GM12878 (cell line): ENCODE results near the gene DGAT2. TPM values are rescaled to one million over a fixed set of nuclear protein-coding genes. Genes with fewer than 3 reads are reported as not detected.

Experiments
- ATAC-seq: fragments of 200-7000 bp; cut with Tn5 transposase; 3 replicates; pipeline ENCODE4 v1.9.1; 2020; ENCODE audit warnings: mild to moderate bottlenecking, moderate library complexity
- BruUV-seq: library from RNA; stranded (reverse); fragments of 400-500 nt; replicated peaks from 2 replicates; lab custom pipeline; 2021; lab: Mats Ljungman, UMichigan
- CTCF ChIA-PET: fragments of 300-600 bp; sonication (Branson Sonifier 250); formaldehyde crosslinking; extraction: SDS; loops from one replicate; lab custom pipeline; 2021; ENCODE audit warnings: inconsistent platforms; lab: Yijun Ruan, JAX
- POLR2A ChIA-PET: fragments of 350-600 bp; formaldehyde crosslinking; extraction: SDS; loops from one replicate; lab custom pipeline; 2021; ENCODE audit warnings: inconsistent platforms; lab: Charles Lee
- RAD21 ChIA-PET: fragments of 300-600 bp; sonication (Branson Sonifier 250); formaldehyde crosslinking; loops from one replicate; lab custom pipeline; 2023; ENCODE audit warnings: antibody characterized with exemption; ENCODE audit not compliant: unreplicated experiment; lab: Charles Lee
- SMC1A ChIA-PET: fragments of 300-600 bp; sonication (Branson Sonifier 250); formaldehyde crosslinking; loops from one replicate; lab custom pipeline; 2023; ENCODE audit not compliant: unreplicated experiment, uncharacterized antibody; lab: Charles Lee
- DNase-seq: peaks from one replicate; pipeline ENCODE4 v3.0.0-alpha.2; 2011; ENCODE audit warnings: low read depth, low spot score
- FAIRE-seq: peaks from 3 replicates; lab custom pipeline; 2011; peaks lifted over from hg19 to GRCh38; lab: Jason Lieb, UNC
- H2AFZ ChIP-seq: 2 replicates; pipeline ENCODE4 v1.6.0; 2011; ENCODE audit warnings: low read depth, low read length, control low read depth; ENCODE audit not compliant: control insufficient read depth
- H3K27ac ChIP-seq: 2 replicates; pipeline ENCODE4 v1.5.1; 2011; ENCODE audit warnings: control low read depth; ENCODE audit not compliant: control insufficient read depth, insufficient read depth
- H3K27me3 ChIP-seq, 2 experiments: replicated peaks in 1 of 2; 2 replicates each; pipeline versions ENCODE4 v1.6.0 to v1.6.1; 2011; ENCODE audit warnings: low read length in 1 of 2; ENCODE audit not compliant: control insufficient read depth in 2 of 2, insufficient read depth in 2 of 2
- H3K36me3 ChIP-seq, 2 experiments: 2 replicates each; pipeline ENCODE4 v1.5.1; 2011; ENCODE audit warnings: low read length in 1 of 2; ENCODE audit not compliant: control insufficient read depth in 2 of 2, insufficient read depth in 2 of 2
- H3K4me1 ChIP-seq: 2 replicates; pipeline ENCODE4 v1.6.1; 2011; ENCODE audit warnings: mild to moderate bottlenecking, low read length, moderate library complexity, mixed read lengths; ENCODE audit not compliant: control insufficient read depth, insufficient read depth
- H3K4me2 ChIP-seq: 2 replicates; pipeline ENCODE4 v1.6.0; 2011; ENCODE audit warnings: control low read depth; ENCODE audit not compliant: control insufficient read depth, insufficient read depth
- H3K4me3 ChIP-seq: fragments of 200-600 bp; sonication (generic); 2 replicates; pipeline ENCODE4 v1.5.1; 2016
- H3K79me2 ChIP-seq: 2 replicates; pipeline ENCODE4 v1.6.0; 2011; ENCODE audit warnings: low read length; ENCODE audit not compliant: control insufficient read depth, insufficient read depth
- H3K9ac ChIP-seq: 2 replicates; pipeline ENCODE4 v1.8.0; 2011; ENCODE audit warnings: low read length, control low read depth, mixed read lengths; ENCODE audit not compliant: control insufficient read depth, insufficient read depth
- H3K9me3 ChIP-seq: replicated peaks from 3 replicates; pipeline ENCODE4 v1.5.1; 2011; ENCODE audit warnings: mild to moderate bottlenecking, low read length; ENCODE audit not compliant: control insufficient read depth, insufficient read depth
- H4K20me1 ChIP-seq: 2 replicates; pipeline ENCODE4 v1.6.0; 2011; ENCODE audit not compliant: control insufficient read depth, insufficient read depth
- CBX5 ChIP-seq: sonication (generic); IDR thresholded peaks from 2 replicates; pipeline ENCODE4 v1.6.1; 2016; ENCODE audit warnings: low read depth, moderate library complexity, mild to moderate bottlenecking, inconsistent platforms
- CHD2 ChIP-seq: IDR thresholded peaks from 2 replicates; pipeline ENCODE4 v1.6.1; 2011; ENCODE audit warnings: low read depth, low read length, improper control_type of control experiment, borderline replicate concordance
- E2F8 ChIP-seq: fragments of 450-650 bp; IDR thresholded peaks from 2 replicates; pipeline ENCODE4 v1.6.1; 2018; ENCODE audit warnings: mild to moderate bottlenecking, low read depth, moderate library complexity; ENCODE audit not compliant: partially characterized antibody
- FOS ChIP-seq: IDR thresholded peaks from 3 replicates; pipeline ENCODE4 v1.6.1; 2011; ENCODE audit warnings: borderline replicate concordance; ENCODE audit not compliant: insufficient read length; ENCODE audit errors: extremely low read depth
- FOXM1 ChIP-seq: IDR thresholded peaks from 2 replicates; pipeline ENCODE4 v1.6.1; 2012; ENCODE audit warnings: low read depth, mild to moderate bottlenecking, inconsistent platforms, low read length, moderate library complexity
- IKZF2 ChIP-seq, 2 experiments: fragments of 450-650 bp; IDR thresholded peaks; 2 replicates each; pipeline ENCODE4 v1.6.1; 2017; ENCODE audit warnings: mild to moderate bottlenecking in 2 of 2, moderate library complexity in 2 of 2
- MXI1 ChIP-seq: fragments of 150-350 bp; IDR thresholded peaks from 2 replicates; pipeline ENCODE4 v1.6.1; 2011; ENCODE audit warnings: low read depth, mild to moderate bottlenecking, inconsistent platforms, low read length, improper control_type of control experiment
- PAX5 ChIP-seq: IDR thresholded peaks from 2 replicates; pipeline ENCODE4 v1.6.1; 2011; ENCODE audit warnings: low read depth, low read length, borderline replicate concordance
- POLR2AphosphoS2 ChIP-seq: IDR thresholded peaks from 2 replicates; pipeline ENCODE4 v1.6.1; 2011; ENCODE audit warnings: low read depth, mild to moderate bottlenecking, low read length, improper control_type of control experiment, moderate library complexity
- POLR2AphosphoS5 ChIP-seq: IDR thresholded peaks from 2 replicates; pipeline ENCODE4 v1.6.1; 2011; ENCODE audit warnings: mild to moderate bottlenecking, low read length, inconsistent platforms
- SMAD1 ChIP-seq: fragments of 450-650 bp; IDR thresholded peaks from 2 replicates; pipeline ENCODE4 v1.6.1; 2018; ENCODE audit warnings: mild to moderate bottlenecking, low read depth; ENCODE audit not compliant: partially characterized antibody
- ZNF622 ChIP-seq: fragments of 450-650 bp; IDR thresholded peaks from 2 replicates; pipeline ENCODE4 v1.6.1; 2017; ENCODE audit warnings: mild to moderate bottlenecking, inconsistent platforms
- WGBS: methylation state at CpG from one replicate; pipeline ENCODE4 v1.1.6; 2016; ENCODE audit warnings: low lambda C conversion rate; ENCODE audit not compliant: insufficient replicate concordance, insufficient coverage; ENCODE audit errors: missing lambda C conversion rate; 5-methylcytosine and 5-hydroxymethylcytosine counted together
- in situ Hi-C: fragments of 300-500 bp; cut with MboI; formaldehyde crosslinking; loops from 9 replicates; pipeline ENCODE4 v1.14.3; 2018; ENCODE audit warnings: mixed read lengths
- intact Hi-C: fragments of 100-400 bp; cut with micrococcal nuclease; formaldehyde crosslinking; loops from one replicate; pipeline ENCODE4 v1.14.2; 2022; ENCODE audit not compliant: unreplicated experiment
- polyA plus RNA-seq, 11 experiments: library from polyadenylated mRNA; depleted of rRNA in 4 of 11; unstranded in 6 of 11; stranded (reverse) in 5 of 11; fragments of >200 nt; fragmentation: Nextera tagmentation in 4 of 11; fragmentation: Illumina TruSeq in 1 of 11; extraction: Ambion mirVana in 4 of 11; extraction: Trizol in 1 of 11; gene quantifications; 1 replicate in 1 of 11; 2 replicates in 10 of 11; pipeline versions ENCODE4 v1.2.1 to v1.2.3, GENCODE V29; 2011 to 2016; ENCODE audit warnings: inconsistent platforms in 2 of 11, missing spikeins in 2 of 11, low read depth in 1 of 11
- total RNA-seq, 4 experiments: library from RNA; depleted of rRNA in 3 of 4; stranded (reverse); fragments of >200 nt in 3 of 4; fragmentation: Illumina TruSeq in 1 of 4; extraction: Trizol in 1 of 4; gene quantifications; 2 replicates each; pipeline versions ENCODE4 v1.2.1 to v1.2.3, GENCODE V29; 2013 to 2021

DGAT2 gene
- total and polyA plus RNA-seq, 10 of the 15 experiments (the other 5 are each of a cell fraction or from before 2014, with no cell fraction given): 5.1 to 25.9 (median 17.6) TPM

- TF ChIP-seq E2F8 (no peak), POLR2AphosphoS5 (no peak), ZNF622 (no peak), SMAD1 (no peak)
Observed at GRCh38 chr11:75783416-75784084, 15.0 kb downstream of the DGAT2 start (continued).

- Histone ChIP-seq H3K36me3 (no peaks in the 10 kb centered on the region; a peak in 2 of 4 replicates), H3K79me2 (no peaks in the 10 kb centered on the region), H3K4me2 (no peak overlapping the region), H4K20me1 (no peaks in the 10 kb centered on the region), H2AFZ (no peak overlapping the region), H3K27ac (no peak overlapping the region), H3K4me1 (no peaks in the 10 kb centered on the region), H3K27me3 (no peaks in the 10 kb centered on the region), H3K9me3 (no peaks in the 10 kb centered on the region), H3K9ac (no peak overlapping the region), H3K4me3 (no peak overlapping the region)
- no peak for DNase-seq
- ATAC-seq: no peak
- intact Hi-C loops: no loop called here
- ChIA-PET RAD21 (interaction anchor here (2.7 kb wide), 1 partner anchor 61 kb away, joined by 16 read pairs; no protein-coding TSS in a partner anchor), CTCF (interaction anchor here (3.3 to 5.2 kb wide), 2 partner anchors 9 to 18 kb away, joined by 16 to 44 read pairs; no protein-coding TSS in a partner anchor), POLR2A (interaction anchor here (0.5 kb wide), 1 partner anchor 40 kb away, joined by 3 read pairs; no protein-coding TSS in a partner anchor), SMC1A (interaction anchor here (1.0 kb wide), 1 partner anchor 11 kb away, joined by 4 read pairs; no protein-coding TSS in a partner anchor)
- no TSS peak for BruUV-seq
- no peak for FAIRE-seq
- 92% methylated on average over 2 of the region's 2 CpGs for WGBS
- in situ Hi-C loops: no loop called here
- TF ChIP-seq FOS (no peak), CBX5 (no peak), FOXM1 (no peak), CHD2 (no peak), PAX5 (no peak), IKZF2 (IDR thresholded peaks at IDR 0.05) (no peak), MXI1 (no peak), E2F8 (no peak), POLR2AphosphoS2 (no peak)
Observed at GRCh38 chr11:75784085-75784478, 15.5 kb downstream of the DGAT2 start.
